GM18517 (cell line): ENCODE measurements around the gene AHNAK2.
"Not testable (repeated sequence)": the region's sequence is repeated elsewhere in the genome, so short reads cannot be mapped to it uniquely, and the experiment has no call there.

ENCODE experiments used
- ATAC-seq: cut with Tn5 transposase; IDR thresholded peaks from one replicate; pipeline ENCODE4 v1.9.1; 2021; ENCODE audit warnings: mild to moderate bottlenecking, moderate library complexity; ENCODE audit not compliant: unreplicated experiment

The AHNAK2 gene

DNA sequence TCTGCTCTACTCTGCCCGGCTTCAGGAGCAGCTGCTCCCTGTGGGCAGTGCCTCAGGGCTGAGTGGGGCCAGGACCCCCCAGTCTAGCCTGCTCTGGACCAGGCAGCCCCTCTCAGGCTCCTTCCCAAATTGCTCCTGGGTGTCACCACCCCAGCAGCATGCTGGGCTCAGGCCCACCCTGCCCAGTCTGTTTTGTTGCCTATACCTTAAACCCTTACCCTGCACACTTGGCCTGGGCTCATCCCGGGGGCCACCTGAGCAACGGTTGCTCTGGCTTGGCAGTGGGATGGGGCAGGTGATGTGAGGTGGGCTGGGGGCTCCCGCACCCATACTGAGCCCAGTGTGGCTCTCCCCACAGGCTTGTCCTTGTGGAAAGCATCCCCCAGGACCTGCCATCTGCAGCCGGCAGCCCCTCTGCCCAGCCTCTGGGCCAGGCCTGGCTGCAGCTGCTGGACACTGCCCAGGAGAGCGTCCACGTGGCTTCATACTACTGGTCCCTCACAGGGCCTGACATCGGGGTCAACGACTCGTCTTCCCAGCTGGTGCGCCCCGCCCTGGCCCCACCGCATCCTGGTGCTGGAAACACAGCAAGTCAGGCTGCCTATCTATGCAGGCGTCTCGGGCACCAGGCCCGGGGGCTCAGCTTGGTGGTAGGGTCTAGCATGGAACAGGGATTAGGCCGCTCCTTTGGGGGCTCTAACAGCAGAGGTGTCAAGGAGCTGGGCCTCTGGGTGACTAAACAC is 49.6 kb downstream of the AHNAK2 start:
- no peak for ATAC-seq

DNA sequence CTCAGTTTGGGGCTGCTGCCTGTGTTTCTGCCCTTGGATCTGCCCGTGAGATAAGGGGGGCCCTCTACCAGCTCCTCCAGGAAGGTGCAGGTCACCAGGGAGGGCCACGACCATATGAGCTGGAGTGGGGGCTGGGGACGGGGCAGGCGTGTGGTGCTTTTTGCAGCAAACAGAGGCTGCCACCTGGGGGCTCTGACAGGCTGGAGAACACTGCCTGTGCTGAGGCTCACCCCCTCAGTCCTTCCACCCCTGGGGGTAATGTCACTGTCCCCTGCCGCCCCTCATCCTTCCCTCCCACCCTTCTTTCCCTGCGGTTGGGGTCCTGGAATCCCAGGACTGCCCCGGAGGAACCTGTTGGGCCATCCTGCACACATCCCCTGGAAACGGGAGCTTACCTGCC is 50.3 kb downstream of the AHNAK2 start:
- no peak for ATAC-seq

DNA sequence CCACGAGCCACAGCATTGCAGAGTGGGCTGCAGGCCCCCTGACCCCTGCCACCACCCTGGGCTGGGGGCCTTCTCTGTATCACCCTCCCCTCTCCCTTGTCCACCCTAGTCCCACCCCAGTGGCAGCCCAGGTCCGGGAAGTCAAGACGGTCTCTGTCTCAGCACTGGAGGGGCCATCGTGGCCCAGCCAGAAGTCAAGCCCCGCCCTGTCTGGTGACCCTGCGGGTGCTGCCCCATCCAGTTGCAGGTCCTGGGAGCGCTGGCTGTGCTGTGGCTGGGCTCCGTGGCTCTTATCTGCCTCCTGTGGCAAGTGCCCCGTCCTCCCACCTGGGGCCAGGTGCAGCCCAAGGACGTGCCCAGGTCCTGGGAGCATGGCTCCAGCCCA is 50.8 kb downstream of the AHNAK2 start:
- no peak for ATAC-seq

DNA sequence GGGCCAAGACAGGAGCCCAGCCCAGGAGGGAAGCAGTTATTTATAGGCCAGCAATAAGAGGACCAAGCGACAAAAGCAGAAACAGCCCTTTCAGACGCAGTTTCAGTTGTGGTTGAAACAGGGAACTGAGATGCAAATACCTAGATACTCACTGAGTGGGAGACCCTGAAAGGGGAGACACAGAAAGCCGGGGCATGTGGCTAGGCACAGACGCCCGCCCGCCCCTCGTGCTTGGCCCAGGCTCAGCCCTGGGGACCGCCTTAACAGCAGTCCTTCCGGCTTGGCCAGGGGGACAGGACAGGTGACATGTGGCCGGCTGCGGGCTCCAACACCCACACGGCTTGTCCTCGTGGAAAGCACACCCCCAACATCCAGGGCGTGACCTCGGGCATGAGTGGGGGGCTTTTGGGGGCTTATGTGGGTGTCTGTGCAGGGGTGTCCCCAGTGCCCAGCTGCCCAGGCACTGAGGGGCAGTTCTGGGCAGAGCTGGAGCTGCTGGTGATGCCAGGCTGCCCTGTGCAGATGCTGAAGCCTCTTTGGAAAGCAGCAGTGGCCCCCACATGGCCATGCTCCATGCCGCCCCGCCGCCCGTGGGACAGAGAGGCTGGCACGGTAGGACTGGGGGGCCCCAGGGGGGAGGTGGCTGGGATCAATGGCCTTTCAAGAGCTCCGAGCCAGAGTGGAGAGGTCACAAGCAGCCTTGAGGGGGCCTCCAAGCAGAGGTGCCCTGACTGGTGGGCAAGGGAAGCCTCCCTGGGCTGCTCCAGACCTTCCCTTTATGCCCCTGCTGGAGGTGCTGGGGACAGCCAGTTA is 51.3 kb downstream of the AHNAK2 start:
- peak; percentile 92 for ATAC-seq

DNA sequence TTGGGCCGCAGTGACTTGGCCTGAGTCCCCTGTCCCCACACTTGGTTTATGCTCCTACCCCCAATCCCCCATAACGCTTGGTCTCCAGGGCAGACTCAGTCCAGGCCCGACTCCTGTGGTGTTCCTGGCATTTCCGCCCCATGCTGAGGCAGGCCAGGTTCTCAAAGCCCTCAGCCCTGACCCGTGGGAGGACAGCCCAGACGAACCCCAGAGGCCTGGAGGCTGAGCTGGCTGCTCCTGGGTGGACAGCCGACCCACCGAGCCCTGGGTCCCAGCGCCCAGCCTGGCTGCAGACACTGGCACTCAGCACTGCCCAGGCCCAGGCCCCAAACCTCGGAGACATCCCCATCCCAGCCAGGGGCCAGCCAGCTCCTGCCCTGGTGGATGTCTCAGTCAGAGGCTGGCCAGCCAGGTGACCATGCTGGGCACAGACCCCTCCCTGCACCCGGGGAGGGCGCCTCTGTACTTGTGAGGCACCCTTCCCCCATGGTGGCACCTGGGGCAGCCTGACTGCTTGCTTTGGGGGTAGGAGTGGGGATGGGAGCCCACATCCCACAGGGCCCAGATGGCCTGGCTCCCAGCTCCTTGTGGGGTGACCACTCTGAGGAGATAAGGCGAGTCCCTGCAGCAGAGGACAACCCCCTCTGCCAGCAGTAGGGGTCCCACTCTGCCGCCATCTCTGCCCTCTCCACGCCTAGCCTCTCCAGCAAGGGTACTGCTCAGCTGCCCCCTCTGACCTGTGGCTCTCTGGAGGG is 52.1 kb downstream of the AHNAK2 start:
- no peak for ATAC-seq

DNA sequence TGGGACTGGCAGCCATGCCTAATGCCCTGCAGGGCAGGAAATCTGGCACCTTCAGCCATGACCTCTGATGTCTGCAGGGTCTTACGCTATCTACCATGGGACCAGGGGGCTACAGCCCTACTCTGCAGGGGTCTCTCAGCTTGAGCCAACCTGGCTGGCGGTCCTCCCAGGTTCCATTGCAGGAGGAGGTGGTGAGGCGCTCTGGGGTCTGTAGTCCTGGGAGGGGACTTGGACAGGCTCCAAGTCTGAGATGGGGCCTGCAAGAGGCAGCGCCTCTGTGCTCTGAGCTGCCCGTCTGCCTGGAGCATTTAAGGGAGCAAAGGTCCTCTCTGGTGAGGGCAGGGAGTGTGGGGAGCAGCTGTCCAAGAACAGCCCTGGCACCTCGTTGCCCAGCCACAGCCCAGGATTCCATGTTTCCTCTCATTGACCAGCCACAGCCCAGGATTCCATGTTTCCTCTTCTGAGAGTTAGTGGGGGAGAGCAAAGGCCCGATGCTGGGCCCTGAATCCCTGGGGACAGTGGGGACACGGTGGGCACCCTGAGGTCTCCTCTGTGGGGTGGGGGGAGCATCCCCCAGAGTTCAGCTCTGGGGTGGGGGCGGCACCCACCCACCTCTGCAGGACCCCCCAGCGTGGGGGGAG is 52.8 kb downstream of the AHNAK2 start:
- no peak for ATAC-seq

DNA sequence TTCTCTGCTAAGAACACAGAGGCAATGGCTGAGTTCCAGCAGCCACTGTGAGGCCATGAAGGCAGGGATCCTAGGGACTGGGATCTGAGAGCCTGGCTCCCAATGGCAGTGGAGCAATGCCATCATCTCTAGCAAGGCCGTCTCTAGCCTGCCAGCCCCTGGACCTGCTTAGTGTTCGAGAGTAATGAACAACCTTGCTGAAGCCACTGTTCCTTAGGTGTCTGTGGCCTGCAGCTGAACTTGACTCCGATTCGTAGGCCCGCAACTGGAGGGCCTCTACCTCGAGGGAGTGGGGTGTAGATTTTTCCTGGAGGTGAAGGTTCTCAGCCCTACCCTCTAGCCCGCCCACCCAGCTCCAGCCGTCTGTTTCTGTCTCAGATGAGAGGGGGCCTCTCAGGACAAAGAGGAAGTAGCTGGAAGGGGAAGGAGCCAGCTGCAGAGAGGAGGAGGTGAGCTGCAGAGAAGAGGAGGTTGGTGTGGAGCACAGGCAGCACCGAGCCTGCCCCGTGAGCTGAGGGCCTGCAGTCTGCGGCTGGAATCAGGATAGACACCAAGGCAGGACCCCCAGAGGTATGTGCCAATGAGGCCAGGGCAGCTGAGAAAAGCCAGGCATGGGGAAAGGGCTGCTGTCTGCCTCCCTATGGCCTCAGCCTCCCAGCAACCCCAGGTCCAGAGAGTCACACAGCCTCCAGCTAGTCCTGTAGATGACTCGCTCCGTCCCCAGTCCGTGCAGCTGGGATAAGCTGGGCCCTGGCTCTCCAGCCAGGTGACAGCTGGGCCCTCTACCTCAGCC is 53.6 kb downstream of the AHNAK2 start, which contains the start of gene PLD4:
TSS of gene PLD4 (plus strand) at position 459 of the 793 bp plus-strand sequence. CDS start 2,262 bp downstream, outside the sequence.
- no peak for ATAC-seq

DNA sequence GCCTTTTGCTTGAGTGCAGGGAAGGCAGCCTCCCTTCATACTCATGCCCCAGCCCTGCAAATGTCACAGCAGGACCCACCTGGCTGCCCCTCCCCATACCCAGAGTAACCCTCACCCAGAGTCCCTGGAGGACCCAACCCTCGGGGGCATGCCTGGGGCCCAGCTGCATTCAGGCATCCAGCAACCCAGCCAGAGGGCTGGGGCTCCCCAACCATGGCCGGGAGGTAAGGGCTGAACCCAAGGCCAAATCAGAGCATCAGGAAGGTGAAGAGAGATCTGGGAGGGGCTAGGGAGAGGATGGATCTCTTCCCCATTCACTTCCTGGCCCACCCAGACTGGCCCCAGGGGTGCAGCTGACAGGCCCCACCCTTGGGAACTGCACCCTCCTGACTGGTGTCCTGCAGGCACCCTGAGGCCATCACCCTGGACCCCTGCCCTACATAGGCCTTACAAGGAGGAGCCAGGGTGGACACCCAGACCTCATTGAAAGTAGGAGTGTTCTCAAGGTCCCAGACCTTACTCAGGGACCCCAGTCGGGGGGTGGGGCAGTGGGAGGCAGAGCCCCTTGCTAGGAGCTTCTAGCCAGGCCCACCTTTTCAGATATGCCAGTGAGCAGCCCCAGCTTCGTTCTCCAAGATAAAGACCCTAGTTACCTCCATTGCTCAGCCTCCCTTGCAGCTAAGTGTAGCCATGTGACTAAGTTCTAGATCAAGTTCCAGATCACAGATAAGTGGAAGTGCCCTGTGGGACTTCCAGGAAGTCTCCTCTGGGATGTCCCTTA is 54.3 kb downstream of the AHNAK2 start:
- ATAC-seq: no peak

DNA sequence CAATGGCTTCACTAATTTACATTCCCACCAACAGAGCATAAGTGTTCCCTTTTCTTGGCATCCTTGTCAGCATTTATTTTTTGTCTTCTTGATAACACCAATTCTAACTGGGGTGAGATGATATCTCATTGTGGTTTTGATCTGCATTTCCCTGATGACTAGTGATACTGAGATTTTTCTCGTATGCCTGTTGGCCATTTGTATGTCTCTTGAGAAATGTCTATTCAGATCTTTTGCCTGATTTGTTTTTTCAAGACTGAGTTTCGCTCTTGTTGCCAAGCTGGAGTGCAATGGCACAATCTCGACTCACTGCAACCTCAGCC is 58.2 kb downstream of the AHNAK2 start:
- ATAC-seq: no peak

DNA sequence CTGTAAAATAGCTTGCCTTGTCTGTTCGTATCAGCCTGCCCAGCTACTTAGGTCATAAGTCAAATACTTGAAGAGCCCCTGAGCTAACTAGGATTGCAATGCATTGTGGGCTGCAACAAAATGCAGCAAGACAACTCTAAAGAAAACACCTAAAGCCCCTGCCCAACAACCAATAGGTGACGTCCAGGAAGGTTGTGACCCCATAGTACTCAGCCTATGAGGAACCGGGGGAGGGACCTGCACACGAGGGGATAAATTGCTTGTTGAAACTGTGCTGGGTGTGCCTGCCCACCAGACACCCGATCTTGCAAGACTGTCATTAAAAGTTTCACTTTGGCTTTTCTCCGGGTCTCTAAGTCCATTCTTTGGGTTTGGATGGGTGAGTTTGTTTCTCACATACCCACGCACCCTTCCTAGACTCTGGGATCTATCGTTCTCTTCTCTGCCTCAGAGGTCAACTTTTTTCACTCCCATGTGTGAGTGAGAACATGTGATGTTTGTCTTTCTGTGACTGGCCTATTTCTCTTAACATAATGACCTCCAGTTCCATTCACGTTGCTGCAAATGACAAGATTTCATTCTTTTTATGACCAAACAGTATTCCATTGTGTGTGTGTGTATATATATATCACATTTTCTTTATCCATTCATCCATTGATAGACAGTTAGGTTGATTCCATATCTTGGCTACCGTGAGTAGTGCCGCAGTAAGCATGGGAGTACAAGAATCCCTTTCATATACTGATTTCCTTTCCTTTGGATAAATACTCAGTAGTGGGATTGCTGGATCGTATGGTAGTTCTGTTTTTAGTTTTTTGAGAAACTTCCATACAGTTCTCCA is 58.8 kb downstream of the AHNAK2 start:
- not testable (repeated sequence) for ATAC-seq

DNA sequence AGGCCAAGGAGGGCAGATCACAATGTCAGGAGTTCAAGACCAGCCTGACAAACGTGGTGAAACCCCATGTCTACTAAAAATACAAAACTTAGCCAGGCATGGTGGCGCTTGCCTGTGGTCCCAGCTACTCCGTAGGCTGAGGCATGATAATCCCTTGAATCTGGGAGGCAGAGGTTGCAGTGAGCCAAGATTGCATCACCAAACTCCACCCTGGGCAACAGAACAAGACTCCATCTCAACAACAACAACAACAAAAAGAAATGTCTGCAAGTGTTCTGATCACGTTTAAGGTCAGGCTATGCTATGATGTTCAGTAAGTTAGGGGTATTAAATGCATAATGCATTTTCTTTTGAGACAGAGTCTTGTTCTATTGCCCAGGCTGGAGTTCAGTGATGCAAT is 60.2 kb downstream of the AHNAK2 start:
- ATAC-seq: no peak

DNA sequence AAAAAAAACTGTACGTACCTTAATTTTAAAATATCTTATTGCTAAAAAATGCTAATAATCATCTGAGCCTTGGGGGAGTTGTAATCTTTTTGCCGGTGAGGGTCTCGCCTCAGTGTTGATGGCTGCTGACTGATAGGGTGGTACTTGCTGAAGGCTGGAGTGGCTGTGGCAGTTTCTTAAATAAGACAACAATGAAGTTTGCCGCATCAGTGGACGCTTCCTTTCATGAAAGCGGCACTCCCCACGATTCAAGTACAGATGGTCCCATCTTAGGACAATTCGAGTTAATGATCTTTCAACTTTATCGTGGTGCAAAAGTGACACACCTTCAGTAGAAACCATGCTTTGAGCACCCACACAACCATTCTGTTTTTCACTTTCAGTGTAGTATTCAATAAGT is 61.1 kb downstream of the AHNAK2 start:
- no peak for ATAC-seq

DNA sequence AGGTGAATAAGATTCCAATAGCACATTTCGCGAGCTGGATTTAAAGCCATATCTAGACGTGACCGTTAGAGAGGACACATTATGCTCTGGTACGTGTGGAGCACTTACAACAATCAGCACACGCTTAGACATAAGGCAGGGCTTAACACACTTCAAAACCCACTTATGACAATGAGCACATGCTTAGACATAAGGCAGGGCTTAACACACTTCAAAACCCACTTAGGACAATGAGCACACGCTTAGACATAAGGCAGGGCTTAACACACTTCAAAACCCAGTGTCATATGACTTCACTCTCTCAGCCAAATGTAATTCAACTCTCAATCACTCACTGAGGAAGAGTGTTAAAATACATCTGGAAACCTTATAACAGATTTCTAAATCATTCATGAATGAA is 64.7 kb downstream of the AHNAK2 start:
- ATAC-seq: no peak

DNA sequence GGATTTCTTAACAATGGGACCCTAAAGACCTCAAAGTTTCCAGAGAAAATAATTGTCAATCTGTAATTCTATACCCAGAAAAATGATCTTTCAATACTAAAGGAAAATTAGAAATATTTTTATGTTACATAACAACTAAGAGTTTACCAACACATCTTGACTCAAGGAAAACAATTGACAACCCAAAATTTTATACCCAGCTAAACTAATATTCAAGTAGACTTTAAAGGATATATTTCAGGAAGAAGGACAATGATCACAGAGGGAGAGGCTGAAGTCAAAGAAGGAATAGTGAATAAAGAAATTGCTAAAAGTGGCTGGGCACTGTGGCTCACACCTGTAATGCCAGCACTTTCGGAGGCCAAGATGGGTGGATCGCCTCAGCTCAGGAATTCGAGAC is 66.1 kb downstream of the AHNAK2 start:
- ATAC-seq: no peak

DNA sequence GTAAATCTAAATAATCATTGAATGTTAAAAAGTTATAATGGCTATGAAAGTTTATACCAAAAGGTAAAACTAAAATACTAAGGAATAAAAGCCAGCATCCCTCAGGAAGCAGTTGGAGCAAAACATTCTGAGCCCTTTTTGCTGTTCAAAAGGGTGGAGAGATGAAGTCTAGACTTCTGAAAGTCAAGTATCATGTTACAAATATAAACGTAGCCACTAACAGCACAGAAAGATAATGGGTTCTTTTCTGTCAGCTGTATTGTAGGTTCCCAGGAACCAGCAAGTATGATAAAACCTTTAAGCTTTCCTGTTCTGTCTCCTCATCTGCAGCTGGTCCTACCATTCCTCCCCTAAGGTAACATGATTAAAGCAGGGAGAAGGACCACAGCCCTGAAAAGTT is 69.9 kb downstream of the AHNAK2 start:
- no peak for ATAC-seq

DNA sequence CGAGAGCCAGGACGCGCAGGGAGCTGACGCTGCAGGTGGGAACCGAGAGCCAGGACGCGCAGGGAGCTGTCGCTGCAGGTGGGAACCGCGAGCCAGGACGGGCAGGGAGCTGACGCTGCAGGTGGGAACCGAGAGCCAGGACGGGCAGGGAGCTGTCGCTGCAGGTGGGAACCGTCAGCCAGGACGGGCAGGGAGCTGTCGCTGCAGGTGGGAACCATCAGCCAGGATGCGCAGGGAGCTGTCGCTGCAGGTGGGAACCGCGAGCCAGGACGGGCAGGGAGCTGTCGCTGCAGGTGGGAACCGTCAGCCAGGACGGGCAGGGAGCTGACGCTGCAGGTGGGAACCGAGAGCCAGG is 72.6 kb downstream of the AHNAK2 start:
- ATAC-seq: not testable (repeated sequence)

DNA sequence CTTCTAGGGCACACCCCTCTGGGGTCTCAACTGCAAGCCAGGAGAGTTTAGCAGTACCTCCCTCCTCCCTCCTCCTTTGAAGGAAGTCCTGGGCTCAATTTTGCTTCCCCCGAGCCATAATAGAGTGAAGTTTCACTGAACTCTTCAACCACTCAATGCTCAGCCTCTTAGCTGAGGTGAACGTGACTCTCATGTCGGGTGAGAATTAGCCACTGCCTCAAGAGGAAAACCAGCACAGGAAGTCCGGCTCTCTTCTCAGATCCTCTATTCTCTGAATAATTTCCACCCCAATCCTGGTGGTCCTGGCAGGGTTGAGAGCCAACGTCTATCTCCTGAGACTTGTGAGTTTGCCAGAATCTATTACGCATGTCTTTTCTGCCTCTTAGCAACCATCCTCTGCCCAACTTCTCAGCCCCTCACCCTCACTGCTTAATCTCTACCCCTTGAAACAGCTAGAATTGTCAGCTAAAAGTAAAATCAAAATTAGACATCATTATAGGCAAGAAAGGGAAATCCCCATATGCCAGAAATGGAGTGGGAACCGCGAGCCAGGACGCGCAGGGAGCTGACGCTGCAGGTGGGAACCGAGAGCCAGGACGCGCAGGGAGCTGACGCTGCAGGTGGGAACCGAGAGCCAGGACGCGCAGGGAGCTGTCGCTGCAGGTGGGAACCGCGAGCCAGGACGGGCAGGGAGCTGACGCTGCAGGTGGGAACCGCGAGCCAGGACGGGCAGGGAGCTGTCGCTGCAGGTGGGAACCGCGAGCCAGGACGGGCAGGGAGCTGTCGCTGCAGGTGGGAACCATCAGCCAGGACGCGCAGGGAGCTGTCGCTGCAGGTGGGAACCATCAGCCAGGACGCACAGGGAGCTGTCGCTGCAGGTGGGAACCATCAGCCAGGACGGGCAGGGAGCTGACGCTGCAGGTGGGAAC is 73.3 kb downstream of the AHNAK2 start:
- not testable (repeated sequence) for ATAC-seq

DNA sequence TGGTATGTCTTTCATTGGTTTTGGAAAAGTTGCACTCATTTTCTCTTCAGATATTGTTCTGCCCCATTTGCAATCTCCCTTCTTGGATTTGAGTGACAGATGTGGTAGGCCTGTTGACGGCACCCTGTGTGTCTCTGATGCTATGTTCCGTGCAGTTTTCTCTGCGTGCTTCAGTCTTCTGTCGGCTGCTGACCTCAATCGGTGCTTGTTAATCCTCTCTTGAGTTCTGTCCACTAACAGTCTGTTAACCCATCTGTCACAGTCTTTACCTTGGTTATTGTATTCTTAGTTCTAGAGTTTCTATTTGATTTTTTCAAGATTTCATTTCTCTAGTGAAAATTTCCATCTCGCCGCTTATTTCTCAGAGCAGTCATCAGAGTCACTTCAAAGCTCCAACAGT is 74.2 kb downstream of the AHNAK2 start:
- no peak for ATAC-seq
